ENCODE results near the gene CTAGE6. TPM values are rescaled to one million over a fixed set of nuclear protein-coding genes. Genes with fewer than 3 reads are reported as not detected.
"Not testable (repeated sequence)": the region's sequence is repeated elsewhere in the genome, so short reads cannot be mapped to it uniquely, and the experiment has no call there.

CTAGE6 gene
- total and polyA plus RNA-seq, 2 donors (not counting 1 experiment from before 2014, with no cell fraction given), result 1.9 TPM; not detected in 1

GRCh38 chr7:143797119-143797895, 39.8 kb upstream of the CTAGE6 start:
- no CpG with 5 or more reads among the region's 6 CpGs for WGBS (ENCODE audit: insufficient coverage)
- H3K27me3 ChIP-seq (replicated peaks in 1 of 4; ENCODE audit: control extremely low read depth in 1 of 4, control insufficient read depth in 3 of 4, insufficient read depth in 4 of 4, low read length in 3 of 4); H3K4me3 ChIP-seq (ENCODE audit: control extremely low read depth in 1 of 5, extremely low read depth in 1 of 5, insufficient read depth in 1 of 5, low read depth in 2 of 5, low read length in 4 of 5); H3K4me1 ChIP-seq (ENCODE audit: control insufficient read depth in 2 of 2, insufficient read depth in 2 of 2, low read length in 2 of 2); H3K4me1 Mint-ChIP-seq; H3K4me3 Mint-ChIP-seq; H3K4me2 ChIP-seq (replicated peaks; ENCODE audit: low read depth, low read length, poor library complexity, severe bottlenecking); H3K27ac Mint-ChIP-seq; H3K27me3 Mint-ChIP-seq; intact Hi-C loops (cut with micrococcal nuclease); H3K9ac ChIP-seq (ENCODE audit: low read length); H3K9me3 ChIP-seq (ENCODE audit: control extremely low read depth in 1 of 3, control insufficient read depth in 2 of 3, insufficient read depth in 1 of 3, low read length in 2 of 3); POLR2A ChIA-PET; H3K27ac ChIP-seq (ENCODE audit: low read length in 2 of 2); CTCF ChIA-PET; H4K20me1 ChIP-seq (ENCODE audit: control insufficient read depth, insufficient read depth, low read length, poor library complexity, severe bottlenecking); H3K36me3 ChIP-seq (replicated peaks in 1 of 2; ENCODE audit: control extremely low read depth in 1 of 2, control insufficient read depth in 1 of 2, extremely low read depth in 1 of 2, insufficient read depth in 2 of 2, low read length in 1 of 2); ATAC-seq (ENCODE audit: low read depth); H3K9me3 Mint-ChIP-seq (ENCODE audit: insufficient read depth); H2AFZ ChIP-seq (ENCODE audit: insufficient read depth, low read depth, low read length, poor library complexity, severe bottlenecking); DNase-seq; H3K79me2 ChIP-seq (ENCODE audit: control insufficient read depth, insufficient read depth, low read length): not testable (repeated sequence)

GRCh38 chr7:143795653-143796052, 38.2 kb upstream of the CTAGE6 start:
- H3K27ac ChIP-seq (ENCODE audit: low read length in 2 of 2); H3K4me3 ChIP-seq (ENCODE audit: control extremely low read depth in 1 of 5, extremely low read depth in 1 of 5, insufficient read depth in 1 of 5, low read depth in 2 of 5, low read length in 4 of 5); H3K4me3 Mint-ChIP-seq; DNase-seq; H3K9me3 ChIP-seq (ENCODE audit: control extremely low read depth in 1 of 3, control insufficient read depth in 2 of 3, insufficient read depth in 1 of 3, low read length in 2 of 3); H3K9me3 Mint-ChIP-seq (ENCODE audit: insufficient read depth); H2AFZ ChIP-seq (ENCODE audit: insufficient read depth, low read depth, low read length, poor library complexity, severe bottlenecking); H3K9ac ChIP-seq (ENCODE audit: low read length); ATAC-seq (ENCODE audit: low read depth); CTCF ChIA-PET; POLR2A ChIA-PET; H4K20me1 ChIP-seq (ENCODE audit: control insufficient read depth, insufficient read depth, low read length, poor library complexity, severe bottlenecking); H3K27me3 ChIP-seq (replicated peaks in 1 of 4; ENCODE audit: control extremely low read depth in 1 of 4, control insufficient read depth in 3 of 4, insufficient read depth in 4 of 4, low read length in 3 of 4); H3K4me1 Mint-ChIP-seq; H3K27ac Mint-ChIP-seq; intact Hi-C loops (cut with micrococcal nuclease); H3K79me2 ChIP-seq (ENCODE audit: control insufficient read depth, insufficient read depth, low read length); H3K27me3 Mint-ChIP-seq; H3K36me3 ChIP-seq (replicated peaks in 1 of 2; ENCODE audit: control extremely low read depth in 1 of 2, control insufficient read depth in 1 of 2, extremely low read depth in 1 of 2, insufficient read depth in 2 of 2, low read length in 1 of 2); H3K4me2 ChIP-seq (replicated peaks; ENCODE audit: low read depth, low read length, poor library complexity, severe bottlenecking); H3K4me1 ChIP-seq (ENCODE audit: control insufficient read depth in 2 of 2, insufficient read depth in 2 of 2, low read length in 2 of 2): not testable (repeated sequence)
- WGBS (ENCODE audit: insufficient coverage), result no CpG with 5 or more reads among the region's 2 CpGs

GRCh38 chr7:143792633-143793032, 35.1 kb upstream of the CTAGE6 start:
- not testable (repeated sequence) for H2AFZ ChIP-seq (ENCODE audit: insufficient read depth, low read depth, low read length, poor library complexity, severe bottlenecking)

DNA sequence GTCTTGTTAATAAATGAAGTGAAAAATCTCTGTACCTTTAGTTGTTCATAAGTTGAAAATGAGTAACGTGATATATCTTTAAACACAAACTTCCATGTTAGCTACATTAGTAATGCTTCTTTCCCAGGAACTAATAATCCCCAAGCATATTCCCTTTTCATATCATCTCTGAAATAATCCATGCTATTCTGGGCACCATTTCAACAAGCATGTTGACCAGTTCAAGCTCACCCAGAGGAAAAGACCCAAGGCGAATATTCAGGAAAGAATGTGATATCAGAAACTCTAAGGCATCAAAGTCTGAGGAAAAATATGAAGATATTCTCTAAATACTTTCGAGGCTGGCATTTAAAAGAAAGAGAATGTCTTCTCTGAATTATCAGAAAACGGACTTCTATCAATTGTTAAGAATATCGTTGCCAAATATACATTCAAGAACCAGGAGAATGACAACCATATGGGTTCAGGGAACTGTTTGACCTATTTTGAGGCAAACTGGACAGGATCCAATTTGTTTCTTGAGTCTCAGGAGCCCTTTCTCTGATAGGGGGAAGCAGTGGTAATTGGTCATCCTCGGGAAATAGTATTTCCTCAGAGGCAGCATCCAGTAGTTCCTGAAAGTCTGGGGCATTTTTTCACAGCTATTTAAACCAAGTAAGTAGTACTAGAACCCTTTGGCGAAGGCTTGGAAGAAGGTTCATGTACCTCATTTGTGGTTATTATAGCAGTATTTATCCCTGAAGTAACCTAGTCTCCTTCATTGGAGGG, 28.1 kb upstream of the CTAGE6 start:
- H3K27ac Mint-ChIP-seq; DNase-seq; intact Hi-C loops (cut with micrococcal nuclease); H3K9me3 Mint-ChIP-seq (ENCODE audit: insufficient read depth); H3K36me3 ChIP-seq (replicated peaks in 1 of 2; ENCODE audit: control extremely low read depth in 1 of 2, control insufficient read depth in 1 of 2, extremely low read depth in 1 of 2, insufficient read depth in 2 of 2, low read length in 1 of 2); H3K27me3 ChIP-seq (replicated peaks in 1 of 4; ENCODE audit: control extremely low read depth in 1 of 4, control insufficient read depth in 3 of 4, insufficient read depth in 4 of 4, low read length in 3 of 4); H3K4me2 ChIP-seq (replicated peaks; ENCODE audit: low read depth, low read length, poor library complexity, severe bottlenecking); H3K79me2 ChIP-seq (ENCODE audit: control insufficient read depth, insufficient read depth, low read length); CTCF ChIA-PET; H3K9ac ChIP-seq (ENCODE audit: low read length); ATAC-seq (ENCODE audit: low read depth); H3K4me3 ChIP-seq (ENCODE audit: control extremely low read depth in 1 of 5, extremely low read depth in 1 of 5, insufficient read depth in 1 of 5, low read depth in 2 of 5, low read length in 4 of 5); H3K27me3 Mint-ChIP-seq; POLR2A ChIA-PET; H3K4me3 Mint-ChIP-seq; H3K4me1 ChIP-seq (ENCODE audit: control insufficient read depth in 2 of 2, insufficient read depth in 2 of 2, low read length in 2 of 2); H3K4me1 Mint-ChIP-seq; H4K20me1 ChIP-seq (ENCODE audit: control insufficient read depth, insufficient read depth, low read length, poor library complexity, severe bottlenecking); H2AFZ ChIP-seq (ENCODE audit: insufficient read depth, low read depth, low read length, poor library complexity, severe bottlenecking); H3K27ac ChIP-seq (ENCODE audit: low read length in 2 of 2); H3K9me3 ChIP-seq (ENCODE audit: control extremely low read depth in 1 of 3, control insufficient read depth in 2 of 3, insufficient read depth in 1 of 3, low read length in 2 of 3): not testable (repeated sequence)
- no CpG with 5 or more reads among the region's 7 CpGs for WGBS (ENCODE audit: insufficient coverage)

More at GRCh38 chr7:143792633-143793032, 35.1 kb upstream of the CTAGE6 start:
- H4K20me1 ChIP-seq (ENCODE audit: control insufficient read depth, insufficient read depth, low read length, poor library complexity, severe bottlenecking); H3K27ac Mint-ChIP-seq; H3K4me2 ChIP-seq (replicated peaks; ENCODE audit: low read depth, low read length, poor library complexity, severe bottlenecking); ATAC-seq (ENCODE audit: low read depth); H3K9me3 ChIP-seq (ENCODE audit: control extremely low read depth in 1 of 3, control insufficient read depth in 2 of 3, insufficient read depth in 1 of 3, low read length in 2 of 3); H3K4me3 Mint-ChIP-seq; H3K4me1 Mint-ChIP-seq; H3K9ac ChIP-seq (ENCODE audit: low read length); H3K36me3 ChIP-seq (replicated peaks in 1 of 2; ENCODE audit: control extremely low read depth in 1 of 2, control insufficient read depth in 1 of 2, extremely low read depth in 1 of 2, insufficient read depth in 2 of 2, low read length in 1 of 2); H3K27ac ChIP-seq (ENCODE audit: low read length in 2 of 2); H3K27me3 ChIP-seq (replicated peaks in 1 of 4; ENCODE audit: control extremely low read depth in 1 of 4, control insufficient read depth in 3 of 4, insufficient read depth in 4 of 4, low read length in 3 of 4); H3K4me1 ChIP-seq (ENCODE audit: control insufficient read depth in 2 of 2, insufficient read depth in 2 of 2, low read length in 2 of 2); CTCF ChIA-PET; H3K9me3 Mint-ChIP-seq (ENCODE audit: insufficient read depth); H3K4me3 ChIP-seq (ENCODE audit: control extremely low read depth in 1 of 5, extremely low read depth in 1 of 5, insufficient read depth in 1 of 5, low read depth in 2 of 5, low read length in 4 of 5); H3K27me3 Mint-ChIP-seq; H3K79me2 ChIP-seq (ENCODE audit: control insufficient read depth, insufficient read depth, low read length); intact Hi-C loops (cut with micrococcal nuclease); POLR2A ChIA-PET; DNase-seq: not testable (repeated sequence)
- WGBS (ENCODE audit: insufficient coverage), result no CpG with 5 or more reads among the region's 2 CpGs
